NCI-H1092 treated with DMSO at 0.1 percent for 48 hours (cell line): ENCODE measurements around the gene SOAT2.
A peak's percentile ranks its signal among the peaks of the same experiment; 100 is the strongest.
"Not testable (repeated sequence)": the region's sequence is repeated elsewhere in the genome, so short reads cannot be mapped to it uniquely, and the experiment has no call there.

Experiments
- DNase-seq: peaks from one replicate; lab custom pipeline; 2025; lab: John Stamatoyannopoulos, UW

The SOAT2 gene

GRCh38 chr12:53133722-53134121, 30.4 kb downstream of the SOAT2 start:
- no peak for DNase-seq

GRCh38 chr12:53143355-53143754, 40.1 kb downstream of the SOAT2 start:
- DNase-seq, result no peak

- no peak for DNase-seq
Measured at GRCh38 chr12:53145383-53146260, 42.3 kb downstream of the SOAT2 start.

GRCh38 chr12:53147181-53147580, 43.9 kb downstream of the SOAT2 start:
- no peak for DNase-seq

- no peak for DNase-seq
Measured at GRCh38 chr12:53147653-53148052, 44.4 kb downstream of the SOAT2 start.

GRCh38 chr12:53151039-53151438, 47.8 kb downstream of the SOAT2 start:
- DNase-seq, result no peak

- DNase-seq, result no peak
Measured at GRCh38 chr12:53152390-53152789, 49.1 kb downstream of the SOAT2 start.

- DNase-seq, result peak; percentile 72
Measured at GRCh38 chr12:53159195-53159839, 56.0 kb downstream of the SOAT2 start.

GRCh38 chr12:53160000-53160399, 56.7 kb downstream of the SOAT2 start:
- DNase-seq, result no peak

- DNase-seq, result no peak
Measured at GRCh38 chr12:53160673-53161072, 57.4 kb downstream of the SOAT2 start.

GRCh38 chr12:53161119-53161911, 58.0 kb downstream of the SOAT2 start:
- no peak for DNase-seq

GRCh38 chr12:53163008-53163407, 59.7 kb downstream of the SOAT2 start:
- DNase-seq, result not testable (repeated sequence)

GRCh38 chr12:53166837-53167236, 63.6 kb downstream of the SOAT2 start:
- DNase-seq, result no peak

GRCh38 chr12:53169644-53170043, 66.4 kb downstream of the SOAT2 start:
- no peak for DNase-seq

- no peak for DNase-seq
Measured at GRCh38 chr12:53170215-53170614, 66.9 kb downstream of the SOAT2 start.

GRCh38 chr12:53170876-53171724, 67.8 kb downstream of the SOAT2 start:
- no peak for DNase-seq

- peak; percentile 20 for DNase-seq
Measured at GRCh38 chr12:53171725-53172329, 68.5 kb downstream of the SOAT2 start.

- no peak for DNase-seq
Measured at GRCh38 chr12:53172352-53172751, 69.1 kb downstream of the SOAT2 start.

GRCh38 chr12:53173085-53173715, 69.9 kb downstream of the SOAT2 start:
- DNase-seq, result no peak
